NCI-H1694 (cell line): ENCODE data around the gene CDC45.

ENCODE experiments used
- DNase-seq: peaks from one replicate; lab custom pipeline; 2025; lab: John Stamatoyannopoulos, UW

Gene CDC45

GRCh38 chr22:19516378-19517170 lies 36.9 kb downstream of the CDC45 start:
- no peak for DNase-seq

- no peak for DNase-seq
These were observed 37.4 kb downstream of the CDC45 start for GRCh38 chr22:19517171-19517500.

GRCh38 chr22:19517919-19518611 lies 38.3 kb downstream of the CDC45 start:
- DNase-seq, result no peak

GRCh38 chr22:19518635-19519034 lies 38.9 kb downstream of the CDC45 start:
- DNase-seq, result no peak

- no peak for DNase-seq
These were observed 39.6 kb downstream of the CDC45 start for GRCh38 chr22:19519041-19519926.

GRCh38 chr22:19520007-19520406 lies 40.3 kb downstream of the CDC45 start:
- no peak for DNase-seq

GRCh38 chr22:19520566-19521305 lies 41.0 kb downstream of the CDC45 start:
- no peak for DNase-seq

- DNase-seq, result peak; percentile 81
These were observed 42.6 kb downstream of the CDC45 start for GRCh38 chr22:19522190-19522880.

GRCh38 chr22:19522881-19523239 lies 43.1 kb downstream of the CDC45 start:
- no peak for DNase-seq

- DNase-seq, result no peak
These were observed 43.8 kb downstream of the CDC45 start for GRCh38 chr22:19523240-19524169.

GRCh38 chr22:19524170-19525115 lies 44.7 kb downstream of the CDC45 start, which contains the start of gene CLDN5:
Gene CLDN5, minus strand, starts transcription at chr22:19524410. Its CDS starts 155 bp downstream, at chr22:19524255.
- no peak for DNase-seq

- no peak for DNase-seq
These were observed 45.5 kb downstream of the CDC45 start for GRCh38 chr22:19525116-19525660.

- DNase-seq, result no peak
These were observed 45.9 kb downstream of the CDC45 start for GRCh38 chr22:19525666-19526065.

- no peak for DNase-seq
These were observed 46.5 kb downstream of the CDC45 start for GRCh38 chr22:19526076-19526701.

- no peak for DNase-seq
These were observed 47.0 kb downstream of the CDC45 start for GRCh38 chr22:19526702-19527111.

- no peak for DNase-seq
These were observed 47.6 kb downstream of the CDC45 start for GRCh38 chr22:19527321-19527721.

GRCh38 chr22:19527861-19528417 lies 48.2 kb downstream of the CDC45 start:
- DNase-seq, result no peak

- no peak for DNase-seq
These were observed 50.1 kb downstream of the CDC45 start for GRCh38 chr22:19529811-19530210.
